Breast epithelium (tissue), 3 donors: ENCODE measurements around the gene EME2.

Experiments used
- POLR2A ChIP-seq: fragments of 450-650 bp; IDR thresholded peaks from one replicate; pipeline ENCODE4 v1.6.1; 2016; ENCODE audit warnings: antibody characterized with exemption, mild to moderate bottlenecking, moderate library complexity
- POLR2AphosphoS5 ChIP-seq, 3 donors: sonication (generic); formaldehyde crosslinking; IDR thresholded peaks; one replicate each; pipeline ENCODE4 v1.6.1; 2017; ENCODE audit warnings: antibody characterized with exemption in 3 of 3
- TF ChIP-seq, protein P1 (sequence below), 3 donors: fragments of 450-650 bp; IDR thresholded peaks; one replicate each; pipeline ENCODE4 v1.5.1; 2016 to 2017; ENCODE audit warnings: antibody characterized with exemption in 3 of 3, mild to moderate bottlenecking in 3 of 3, moderate library complexity in 3 of 3

DNA sequence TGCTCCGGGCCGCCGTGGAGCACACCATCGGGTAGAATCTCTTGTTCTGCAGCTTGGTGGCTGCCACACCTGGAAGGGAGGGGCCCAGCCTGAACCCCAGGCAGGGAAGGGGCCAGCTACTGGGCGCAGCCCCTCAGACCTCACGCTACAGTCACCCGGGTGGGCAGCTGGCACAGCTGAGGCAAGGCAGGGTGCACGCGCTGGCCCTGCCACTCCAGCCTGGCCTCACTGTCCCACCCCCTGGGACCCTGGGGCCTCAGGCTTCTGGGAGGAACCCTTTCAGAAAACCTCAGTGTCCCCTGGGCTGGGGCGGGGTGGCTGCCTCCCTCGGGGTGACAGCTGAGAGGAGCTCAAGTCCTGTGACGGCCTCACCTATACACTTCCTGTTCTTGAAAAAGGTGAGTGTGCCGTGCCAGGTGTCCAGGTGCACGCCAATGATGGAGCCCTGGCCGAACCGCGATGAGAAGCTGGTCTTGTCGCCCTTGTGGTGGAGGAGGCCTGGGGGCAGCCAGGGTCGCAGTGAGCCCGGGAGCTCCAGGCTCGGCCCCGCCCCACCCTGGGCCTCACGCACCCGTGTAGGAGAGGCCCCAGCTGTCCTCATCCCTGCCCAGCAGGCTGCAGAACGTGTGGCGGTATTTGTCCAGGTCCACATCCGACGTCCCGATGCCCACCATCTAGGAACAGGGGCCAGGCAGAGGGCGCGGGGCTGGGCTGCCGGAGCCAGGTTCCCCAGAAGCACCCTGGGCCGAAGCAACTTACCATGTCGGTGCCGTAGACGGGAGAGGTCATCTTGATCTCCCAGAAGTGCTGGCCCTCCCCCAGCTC is 5.0 kb downstream of the EME2 start:
- TF ChIP-seq POLR2A (no peak), POLR2AphosphoS5 (IDR thresholded peaks at IDR 0.05) (no peak)
- TF ChIP-seq, protein P1, sequence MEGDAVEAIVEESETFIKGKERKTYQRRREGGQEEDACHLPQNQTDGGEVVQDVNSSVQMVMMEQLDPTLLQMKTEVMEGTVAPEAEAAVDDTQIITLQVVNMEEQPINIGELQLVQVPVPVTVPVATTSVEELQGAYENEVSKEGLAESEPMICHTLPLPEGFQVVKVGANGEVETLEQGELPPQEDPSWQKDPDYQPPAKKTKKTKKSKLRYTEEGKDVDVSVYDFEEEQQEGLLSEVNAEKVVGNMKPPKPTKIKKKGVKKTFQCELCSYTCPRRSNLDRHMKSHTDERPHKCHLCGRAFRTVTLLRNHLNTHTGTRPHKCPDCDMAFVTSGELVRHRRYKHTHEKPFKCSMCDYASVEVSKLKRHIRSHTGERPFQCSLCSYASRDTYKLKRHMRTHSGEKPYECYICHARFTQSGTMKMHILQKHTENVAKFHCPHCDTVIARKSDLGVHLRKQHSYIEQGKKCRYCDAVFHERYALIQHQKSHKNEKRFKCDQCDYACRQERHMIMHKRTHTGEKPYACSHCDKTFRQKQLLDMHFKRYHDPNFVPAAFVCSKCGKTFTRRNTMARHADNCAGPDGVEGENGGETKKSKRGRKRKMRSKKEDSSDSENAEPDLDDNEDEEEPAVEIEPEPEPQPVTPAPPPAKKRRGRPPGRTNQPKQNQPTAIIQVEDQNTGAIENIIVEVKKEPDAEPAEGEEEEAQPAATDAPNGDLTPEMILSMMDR (IDR thresholded peaks at IDR 0.05): no peak
